CD14-positive monocyte (primary cell): ENCODE data around the gene ACTL6B. TPM values are rescaled to one million over a fixed set of nuclear protein-coding genes. Genes with fewer than 3 reads are reported as not detected.

Experiments
- DNase-seq, 3 donors: peaks; one replicate each; pipeline ENCODE4 v3.0.0-alpha.2; 2011 to 2022
- H2AFZ ChIP-seq: 2 replicates; pipeline ENCODE4 v1.6.0; 2012; ENCODE audit warnings: mild to moderate bottlenecking, low read depth, low read length, inconsistent platforms; ENCODE audit not compliant: insufficient read depth, poor library complexity, severe bottlenecking
- H3K27ac ChIP-seq, 2 donors: 1 replicate in 1 of 2; 2 replicates in 1 of 2; pipeline ENCODE4 v1.5.1; 2012 to 2013; ENCODE audit warnings: low read length in 2 of 2, control low read depth in 1 of 2, inconsistent platforms in 1 of 2, low read depth in 1 of 2, mild to moderate bottlenecking in 1 of 2
- H3K27me3 ChIP-seq, 2 donors: one replicate each; pipeline versions ENCODE4 v1.6.0 to v1.6.1; 2011 to 2013; ENCODE audit warnings: low read length in 2 of 2; ENCODE audit not compliant: control insufficient read depth in 2 of 2, insufficient read depth in 2 of 2
- H3K36me3 ChIP-seq, 2 donors: replicated peaks in 1 of 2; 1 replicate in 1 of 2; 2 replicates in 1 of 2; pipeline versions ENCODE4 v1.5.1 to v1.6.1; 2012 to 2013; ENCODE audit warnings: low read length in 2 of 2, control low read depth in 1 of 2, inconsistent platforms in 1 of 2, mild to moderate bottlenecking in 1 of 2; ENCODE audit not compliant: insufficient read depth in 2 of 2, control insufficient read depth in 1 of 2
- H3K4me1 ChIP-seq, 2 donors: 1 replicate in 1 of 2; 2 replicates in 1 of 2; pipeline versions ENCODE4 v1.5.1 to v1.6.1; 2012 to 2013; ENCODE audit warnings: low read length in 2 of 2, control low read depth in 1 of 2, inconsistent platforms in 1 of 2, mild to moderate bottlenecking in 1 of 2, moderate library complexity in 1 of 2; ENCODE audit not compliant: insufficient read depth in 2 of 2, control insufficient read depth in 1 of 2
- H3K4me2 ChIP-seq: replicated peaks from 2 replicates; pipeline ENCODE3; 2012; ENCODE audit warnings: low read length, moderate library complexity, mild to moderate bottlenecking; ENCODE audit not compliant: poor library complexity, severe bottlenecking; ENCODE audit errors: extremely low read depth
- H3K4me3 ChIP-seq, 3 experiments: fragments of 200-600 bp in 1 of 3; sonication (generic) in 1 of 3; replicated peaks in 1 of 3; 1 replicate in 2 of 3; 2 replicates in 1 of 3; pipeline ENCODE4 v1.5.1; 2011 to 2013; ENCODE audit warnings: low read length in 3 of 3, mild to moderate bottlenecking in 3 of 3, control low read depth in 2 of 3, low read depth in 2 of 3, inconsistent platforms in 1 of 3, moderate library complexity in 1 of 3
- H3K79me2 ChIP-seq: 2 replicates; pipeline ENCODE4 v1.6.0; 2012; ENCODE audit warnings: mild to moderate bottlenecking, control low read depth, inconsistent platforms, low read length, moderate library complexity; ENCODE audit not compliant: insufficient read depth
- H3K9ac ChIP-seq: 2 replicates; pipeline ENCODE4 v1.6.0; 2017; ENCODE audit warnings: low read length, mild to moderate bottlenecking; ENCODE audit not compliant: insufficient read depth, poor library complexity, severe bottlenecking
- H3K9me3 ChIP-seq, 2 donors: replicated peaks in 1 of 2; 1 replicate in 1 of 2; 2 replicates in 1 of 2; pipeline versions ENCODE4 v1.5.1 to v1.6.1; 2012 to 2013; ENCODE audit warnings: low read length in 2 of 2, control low read depth in 1 of 2; ENCODE audit not compliant: control insufficient read depth in 1 of 2, insufficient read depth in 1 of 2
- H4K20me1 ChIP-seq: 2 replicates; pipeline ENCODE4 v1.6.0; 2012; ENCODE audit warnings: mild to moderate bottlenecking, low read length, control low read depth, moderate library complexity; ENCODE audit not compliant: insufficient read depth
- H3K27ac Mint-ChIP-seq, 7 donors: one replicate each; pipeline ENCODE4 v1.8.0; 2020; ENCODE audit warnings: mild to moderate bottlenecking in 7 of 7, mixed read lengths in 7 of 7, moderate library complexity in 6 of 7, inconsistent platforms in 2 of 7
- H3K27me3 Mint-ChIP-seq, 3 donors: one replicate each; pipeline ENCODE4 v1.8.0; 2021 to 2022; ENCODE audit warnings: low read depth in 3 of 3, mild to moderate bottlenecking in 3 of 3, mixed read lengths in 3 of 3, moderate library complexity in 3 of 3, inconsistent platforms in 1 of 3
- H3K36me3 Mint-ChIP-seq, 2 donors: one replicate each; pipeline ENCODE4 v1.8.0; 2020; ENCODE audit warnings: mixed read lengths in 2 of 2, inconsistent platforms in 1 of 2, mild to moderate bottlenecking in 1 of 2
- H3K4me1 Mint-ChIP-seq: one replicate; pipeline ENCODE4 v1.8.0; 2020; ENCODE audit warnings: mild to moderate bottlenecking, mixed read lengths
- H3K4me3 Mint-ChIP-seq, 2 donors: one replicate each; pipeline ENCODE4 v1.8.0; 2020; ENCODE audit warnings: mild to moderate bottlenecking in 2 of 2, mixed read lengths in 2 of 2, moderate library complexity in 1 of 2
- H3K9me3 Mint-ChIP-seq, 7 donors: one replicate each; pipeline ENCODE4 v1.8.0; 2020 to 2022; ENCODE audit warnings: mixed read lengths in 7 of 7, mild to moderate bottlenecking in 6 of 7, moderate library complexity in 6 of 7, inconsistent platforms in 2 of 7
- WGBS: methylation state at CpG from one replicate; pipeline ENCODE4 v1.1.5; 2013; ENCODE audit warnings: missing lambda C conversion rate; ENCODE audit not compliant: insufficient coverage; 5-methylcytosine and 5-hydroxymethylcytosine counted together
- intact Hi-C, 2 donors: fragments of 100-400 bp; cut with micrococcal nuclease; formaldehyde crosslinking; loops; one replicate each; pipeline versions ENCODE4 v1.15.0 to v1.15.1; 2023
- polyA plus RNA-seq, 3 donors: library from polyadenylated mRNA; depleted of rRNA in 1 of 3; unstranded in 2 of 3; stranded (reverse) in 1 of 3; fragments of 300-500 nt in 2 of 3; fragments of >200 nt in 1 of 3; fragmentation: Illumina TruSeq in 2 of 3; gene quantifications; 1 replicate in 2 of 3; 2 replicates in 1 of 3; pipeline ENCODE4 v1.2.3, GENCODE V29; 2012 to 2021
- TF ChIP-seq, protein P1 (sequence below): fragments of 200-600 bp; IDR thresholded peaks from one replicate; pipeline ENCODE4 v1.8.0; 2022; ENCODE audit warnings: antibody characterized with exemption, mild to moderate bottlenecking

Gene ACTL6B
- polyA plus RNA-seq, 3 donors, result not detected

GRCh38 chr7:100685631-100686145, 29.4 kb upstream of the ACTL6B start:
- Histone ChIP-seq H3K27me3 (no peaks in the 10 kb centered on the region), H3K4me3 (no peak overlapping the region), H3K36me3 (peaks cover 78 to 91% of the 10 kb centered on the region in 2 donors), H3K4me2 (no peak overlapping the region), H3K79me2 (peaks cover 30% of the 10 kb centered on the region), H4K20me1 (peaks cover 99% of the 10 kb centered on the region), H3K9me3 (no peaks in the 10 kb centered on the region), H3K4me1 (peaks cover 2 to 4% of the 10 kb centered on the region in 2 donors), H3K27ac (no peak overlapping the region), H2AFZ (no peak overlapping the region), H3K9ac (no peak overlapping the region)
- H3K4me3 Mint-ChIP-seq, result no peak overlapping the region
- 90% methylated on average over 11 of the region's 17 CpGs for WGBS
- TF ChIP-seq, protein P1, sequence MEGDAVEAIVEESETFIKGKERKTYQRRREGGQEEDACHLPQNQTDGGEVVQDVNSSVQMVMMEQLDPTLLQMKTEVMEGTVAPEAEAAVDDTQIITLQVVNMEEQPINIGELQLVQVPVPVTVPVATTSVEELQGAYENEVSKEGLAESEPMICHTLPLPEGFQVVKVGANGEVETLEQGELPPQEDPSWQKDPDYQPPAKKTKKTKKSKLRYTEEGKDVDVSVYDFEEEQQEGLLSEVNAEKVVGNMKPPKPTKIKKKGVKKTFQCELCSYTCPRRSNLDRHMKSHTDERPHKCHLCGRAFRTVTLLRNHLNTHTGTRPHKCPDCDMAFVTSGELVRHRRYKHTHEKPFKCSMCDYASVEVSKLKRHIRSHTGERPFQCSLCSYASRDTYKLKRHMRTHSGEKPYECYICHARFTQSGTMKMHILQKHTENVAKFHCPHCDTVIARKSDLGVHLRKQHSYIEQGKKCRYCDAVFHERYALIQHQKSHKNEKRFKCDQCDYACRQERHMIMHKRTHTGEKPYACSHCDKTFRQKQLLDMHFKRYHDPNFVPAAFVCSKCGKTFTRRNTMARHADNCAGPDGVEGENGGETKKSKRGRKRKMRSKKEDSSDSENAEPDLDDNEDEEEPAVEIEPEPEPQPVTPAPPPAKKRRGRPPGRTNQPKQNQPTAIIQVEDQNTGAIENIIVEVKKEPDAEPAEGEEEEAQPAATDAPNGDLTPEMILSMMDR, result no peak
- peaks cover 44 to 78% of the 10 kb centered on the region in 2 donors for H3K36me3 Mint-ChIP-seq
- intact Hi-C loops, result no loop called here
- DNase-seq, result no peak
- H3K9me3 Mint-ChIP-seq, result peaks cover 0 to 1% (median 0%) of the 10 kb centered on the region in 7 donors
- no peaks in the 10 kb centered on the region for H3K27me3 Mint-ChIP-seq
- H3K4me1 Mint-ChIP-seq, result peaks cover 2% of the 10 kb centered on the region
- no peak overlapping the region for H3K27ac Mint-ChIP-seq

DNA sequence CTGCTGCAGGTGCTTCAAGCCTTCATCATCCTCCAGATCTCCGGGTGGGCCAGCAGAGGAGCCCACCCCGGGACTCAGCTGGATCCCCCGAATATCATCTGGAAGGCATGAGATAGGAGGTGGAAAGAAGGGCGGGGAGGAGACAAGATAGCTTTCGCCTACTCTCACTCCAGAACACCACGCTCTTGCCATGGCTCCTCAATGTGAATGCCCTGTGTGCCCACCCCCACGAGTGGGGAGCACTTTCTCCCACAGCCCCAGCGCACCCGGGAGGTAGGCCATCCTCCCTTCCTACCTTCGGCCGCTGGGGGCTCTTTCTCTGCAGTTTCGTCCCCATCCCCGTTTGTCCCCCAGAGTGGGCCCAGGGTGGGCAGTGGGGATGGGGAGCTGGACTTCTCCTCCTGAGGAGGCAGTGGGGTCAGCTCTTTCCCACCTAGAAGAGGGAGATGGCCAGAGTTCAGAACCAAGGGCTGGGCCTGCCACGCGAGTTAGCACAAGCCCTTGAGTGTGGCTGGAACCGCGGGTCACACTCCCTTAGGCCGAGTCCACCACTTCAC, 28.9 kb upstream of the ACTL6B start:
- Mint-ChIP-seq H3K27me3 (no peaks in the 10 kb centered on the region), H3K4me3 (no peak overlapping the region), H3K27ac (peak overlapping the region in 1 of 7 donors; percentile 41), H3K9me3 (peaks cover 0 to 1% (median 0%) of the 10 kb centered on the region in 7 donors), H3K36me3 (peaks cover 45 to 82% of the 10 kb centered on the region in 2 donors), H3K4me1 (peaks cover 8% of the 10 kb centered on the region)
- H3K4me2 ChIP-seq, result no peak overlapping the region
- H3K9ac ChIP-seq, result no peak overlapping the region
- H3K4me3 ChIP-seq, result no peak overlapping the region
- H3K4me1 ChIP-seq, result peaks cover 8 to 10% of the 10 kb centered on the region in 2 donors
- H3K9me3 ChIP-seq, result no peaks in the 10 kb centered on the region
- peaks cover 99% of the 10 kb centered on the region for H4K20me1 ChIP-seq
- no peak overlapping the region for H2AFZ ChIP-seq
- TF ChIP-seq, protein P1, result no peak
- intact Hi-C loops, result no loop called here
- WGBS, result 100% methylated on average over 7 of the region's 18 CpGs
- H3K27me3 ChIP-seq, result no peaks in the 10 kb centered on the region
- no peak overlapping the region for H3K27ac ChIP-seq
- peaks cover 25% of the 10 kb centered on the region for H3K79me2 ChIP-seq
- no peak for DNase-seq
- H3K36me3 ChIP-seq, result peaks cover 81 to 93% of the 10 kb centered on the region in 2 donors
